Astrocyte of the spinal cord (primary cell): ENCODE data around the gene LRBA.

Experiments used
- DNase-seq: peaks from one replicate; pipeline ENCODE4 v3.0.0; 2011; ENCODE audit warnings: low read depth, low spot score
- H3K4me3 ChIP-seq: 2 replicates; pipeline ENCODE4 v1.5.1; 2011; ENCODE audit warnings: low read depth, mild to moderate bottlenecking, low read length, moderate library complexity
- CTCF ChIP-seq: IDR thresholded peaks from 2 replicates; pipeline ENCODE4 v1.5.1; 2012; ENCODE audit warnings: low read depth, mild to moderate bottlenecking, low read length, inconsistent platforms
- in situ Hi-C: cut with HindIII; loops from 2 replicates; pipeline ENCODE4 v1.10.0; 2017; ENCODE audit warnings: low sequenced_read_pairs

LRBA gene

GRCh38 chr4:150625033-150625432 is 390.1 kb downstream of the LRBA start:
- TF ChIP-seq CTCF = no peak
- DNase-seq = no peak
- in situ Hi-C loops = no loop called here
- no peak overlapping the region for H3K4me3 ChIP-seq

GRCh38 chr4:150624055-150624454 is 391.0 kb downstream of the LRBA start:
- no peak for TF ChIP-seq CTCF
- DNase-seq = no peak
- in situ Hi-C loops = no loop called here
- no peak overlapping the region for H3K4me3 ChIP-seq

- DNase-seq = no peak
- no peak for TF ChIP-seq CTCF
- no peak overlapping the region for H3K4me3 ChIP-seq
- in situ Hi-C loops = no loop called here
Measured at GRCh38 chr4:150619042-150619441, 396.0 kb downstream of the LRBA start.

DNA sequence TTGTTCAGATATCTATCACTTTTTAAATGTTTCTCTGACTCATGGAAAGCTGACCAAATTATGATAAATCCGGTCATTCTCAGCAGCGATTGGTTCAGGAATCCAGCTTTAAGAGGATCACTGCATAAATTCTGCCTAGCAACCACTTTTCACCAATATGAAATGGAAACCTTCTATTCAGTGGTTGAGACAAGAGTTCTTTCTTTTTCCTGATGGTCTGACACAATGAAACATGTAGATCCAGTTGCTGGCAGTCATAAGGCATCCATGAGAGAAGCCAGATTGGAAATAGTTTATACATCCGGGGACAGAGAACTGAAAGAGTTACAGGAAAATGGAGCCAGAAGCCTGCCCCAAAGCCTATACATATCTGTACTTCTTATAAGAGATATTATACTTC is 406.0 kb downstream of the LRBA start:
- no peak for TF ChIP-seq CTCF
- H3K4me3 ChIP-seq = no peak overlapping the region
- DNase-seq = no peak
- in situ Hi-C loops = no loop called here

DNA sequence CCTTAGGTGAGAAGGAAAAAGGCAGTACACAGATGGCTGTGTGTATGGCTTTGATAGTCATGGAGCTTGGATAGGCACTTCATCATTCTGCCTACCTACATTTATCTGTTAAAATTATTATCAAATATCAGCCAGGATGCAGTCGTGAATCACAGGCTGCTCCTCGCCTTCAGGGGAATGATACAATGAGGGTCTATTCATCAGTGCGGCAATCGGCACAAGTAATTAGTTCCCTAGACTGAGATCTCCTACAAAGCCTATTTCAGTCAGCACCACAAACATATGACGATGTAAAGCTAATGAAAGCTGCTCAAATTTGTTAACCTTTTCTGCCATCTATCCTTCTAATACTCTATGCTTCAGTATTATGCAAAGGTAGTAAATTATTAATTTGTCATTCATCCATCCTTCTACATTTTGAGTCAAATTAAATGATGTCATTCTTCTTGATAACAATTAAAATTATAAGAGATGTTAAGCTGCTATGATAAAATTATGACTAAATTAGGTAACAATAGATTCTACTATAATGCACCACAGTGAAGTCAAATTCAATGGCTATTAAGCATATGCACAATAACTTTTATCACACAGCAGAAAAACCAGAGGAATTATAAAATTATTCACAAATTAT is 414.2 kb downstream of the LRBA start:
- H3K4me3 ChIP-seq = no peak overlapping the region
- no peak for DNase-seq
- no peak for TF ChIP-seq CTCF
- in situ Hi-C loops = no loop called here

GRCh38 chr4:150599547-150599946 is 415.5 kb downstream of the LRBA start:
- in situ Hi-C loops = no loop called here
- no peak for TF ChIP-seq CTCF
- no peak overlapping the region for H3K4me3 ChIP-seq
- no peak for DNase-seq

GRCh38 chr4:150598909-150599308 is 416.2 kb downstream of the LRBA start:
- DNase-seq = no peak
- TF ChIP-seq CTCF = no peak

More at GRCh38 chr4:150598909-150599308, 416.2 kb downstream of the LRBA start:
- in situ Hi-C loops = no loop called here
- H3K4me3 ChIP-seq = no peak overlapping the region
